Kidney epithelial cell (primary cell): Measurements from ENCODE around the gene RASGRP4. TPM values are rescaled to one million over a fixed set of nuclear protein-coding genes. Genes with fewer than 3 reads are reported as not detected.
"Not testable (repeated sequence)": the region's sequence is repeated elsewhere in the genome, so short reads cannot be mapped to it uniquely, and the experiment has no call there.

ENCODE experiments used
- DNase-seq: peaks from one replicate; pipeline ENCODE4 v3.0.0-alpha.2; 2010; ENCODE audit warnings: low read depth
- H3K27me3 ChIP-seq: 2 replicates; pipeline ENCODE4 v1.6.0; 2011; ENCODE audit warnings: low read length; ENCODE audit not compliant: control insufficient read depth, insufficient read depth
- H3K36me3 ChIP-seq: 2 replicates; pipeline ENCODE4 v1.5.1; 2011; ENCODE audit warnings: low read length; ENCODE audit not compliant: control insufficient read depth, insufficient read depth
- H3K4me3 ChIP-seq: 2 replicates; pipeline ENCODE4 v1.5.1; 2011; ENCODE audit warnings: low read depth, mild to moderate bottlenecking, control low read depth, low read length
- total RNA-seq: library from RNA; depleted of rRNA; stranded (reverse); fragments of >200 nt; gene quantifications from 2 replicates; pipeline ENCODE4 v1.2.3, GENCODE V29; 2015
- TF ChIP-seq, protein P1 (sequence below): IDR thresholded peaks from 2 replicates; pipeline ENCODE4 v1.5.1; 2011; ENCODE audit warnings: mild to moderate bottlenecking, moderate library complexity, low read length, control low read depth, inconsistent platforms; ENCODE audit not compliant: insufficient read depth, poor library complexity, severe bottlenecking

Gene RASGRP4, protein sequence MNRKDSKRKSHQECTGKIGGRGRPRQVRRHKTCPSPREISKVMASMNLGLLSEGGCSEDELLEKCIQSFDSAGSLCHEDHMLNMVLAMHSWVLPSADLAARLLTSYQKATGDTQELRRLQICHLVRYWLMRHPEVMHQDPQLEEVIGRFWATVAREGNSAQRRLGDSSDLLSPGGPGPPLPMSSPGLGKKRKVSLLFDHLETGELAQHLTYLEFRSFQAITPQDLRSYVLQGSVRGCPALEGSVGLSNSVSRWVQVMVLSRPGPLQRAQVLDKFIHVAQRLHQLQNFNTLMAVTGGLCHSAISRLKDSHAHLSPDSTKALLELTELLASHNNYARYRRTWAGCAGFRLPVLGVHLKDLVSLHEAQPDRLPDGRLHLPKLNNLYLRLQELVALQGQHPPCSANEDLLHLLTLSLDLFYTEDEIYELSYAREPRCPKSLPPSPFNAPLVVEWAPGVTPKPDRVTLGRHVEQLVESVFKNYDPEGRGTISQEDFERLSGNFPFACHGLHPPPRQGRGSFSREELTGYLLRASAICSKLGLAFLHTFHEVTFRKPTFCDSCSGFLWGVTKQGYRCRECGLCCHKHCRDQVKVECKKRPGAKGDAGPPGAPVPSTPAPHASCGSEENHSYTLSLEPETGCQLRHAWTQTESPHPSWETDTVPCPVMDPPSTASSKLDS
- total RNA-seq: not detected in 2 replicates

DNA sequence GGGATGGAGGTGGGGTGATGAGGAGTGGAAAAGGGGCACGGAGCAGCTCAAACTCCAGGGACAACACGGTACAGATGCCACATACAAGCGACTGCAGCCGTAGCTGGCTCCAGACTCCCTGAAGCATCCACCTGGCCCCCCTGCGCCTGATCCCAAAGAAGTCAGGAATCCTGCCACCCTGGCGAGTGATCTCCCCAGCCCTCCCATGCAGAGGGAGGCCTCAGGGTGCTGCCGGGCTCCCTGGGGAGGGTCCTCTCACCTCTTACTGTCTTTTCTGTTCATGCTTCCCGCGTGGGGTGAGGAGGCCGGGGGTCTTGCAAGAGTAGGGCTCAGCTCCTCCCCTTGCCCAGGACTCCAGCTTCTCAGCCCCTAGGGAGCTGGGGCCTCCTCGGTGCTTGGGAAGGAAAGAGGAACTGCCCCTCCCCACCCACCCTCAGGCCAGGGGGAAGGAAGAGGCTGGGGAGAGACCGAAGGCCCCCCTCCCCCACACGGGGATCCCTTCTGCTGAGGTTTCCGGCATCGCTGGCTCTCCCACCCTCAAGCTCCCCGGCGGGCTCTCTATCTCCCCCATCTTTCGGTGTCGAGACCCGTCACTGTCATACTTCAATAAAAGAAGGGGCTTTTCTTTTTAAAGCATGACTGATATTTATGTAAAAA is at the start of gene RASGRP4:
RASGRP4 (minus strand) TSS at position 410 of the 657 bp plus-strand sequence; CDS start at position 282, 128 bp downstream.
- H3K4me3 ChIP-seq: no peak within 1 kb of the TSS
- H3K27me3 ChIP-seq: peaks cover 11% of the 10 kb centered on the region
- no peak for DNase-seq
- TF ChIP-seq, protein P1, sequence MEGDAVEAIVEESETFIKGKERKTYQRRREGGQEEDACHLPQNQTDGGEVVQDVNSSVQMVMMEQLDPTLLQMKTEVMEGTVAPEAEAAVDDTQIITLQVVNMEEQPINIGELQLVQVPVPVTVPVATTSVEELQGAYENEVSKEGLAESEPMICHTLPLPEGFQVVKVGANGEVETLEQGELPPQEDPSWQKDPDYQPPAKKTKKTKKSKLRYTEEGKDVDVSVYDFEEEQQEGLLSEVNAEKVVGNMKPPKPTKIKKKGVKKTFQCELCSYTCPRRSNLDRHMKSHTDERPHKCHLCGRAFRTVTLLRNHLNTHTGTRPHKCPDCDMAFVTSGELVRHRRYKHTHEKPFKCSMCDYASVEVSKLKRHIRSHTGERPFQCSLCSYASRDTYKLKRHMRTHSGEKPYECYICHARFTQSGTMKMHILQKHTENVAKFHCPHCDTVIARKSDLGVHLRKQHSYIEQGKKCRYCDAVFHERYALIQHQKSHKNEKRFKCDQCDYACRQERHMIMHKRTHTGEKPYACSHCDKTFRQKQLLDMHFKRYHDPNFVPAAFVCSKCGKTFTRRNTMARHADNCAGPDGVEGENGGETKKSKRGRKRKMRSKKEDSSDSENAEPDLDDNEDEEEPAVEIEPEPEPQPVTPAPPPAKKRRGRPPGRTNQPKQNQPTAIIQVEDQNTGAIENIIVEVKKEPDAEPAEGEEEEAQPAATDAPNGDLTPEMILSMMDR: no peak
- H3K36me3 ChIP-seq: no peaks in the 10 kb centered on the region

DNA sequence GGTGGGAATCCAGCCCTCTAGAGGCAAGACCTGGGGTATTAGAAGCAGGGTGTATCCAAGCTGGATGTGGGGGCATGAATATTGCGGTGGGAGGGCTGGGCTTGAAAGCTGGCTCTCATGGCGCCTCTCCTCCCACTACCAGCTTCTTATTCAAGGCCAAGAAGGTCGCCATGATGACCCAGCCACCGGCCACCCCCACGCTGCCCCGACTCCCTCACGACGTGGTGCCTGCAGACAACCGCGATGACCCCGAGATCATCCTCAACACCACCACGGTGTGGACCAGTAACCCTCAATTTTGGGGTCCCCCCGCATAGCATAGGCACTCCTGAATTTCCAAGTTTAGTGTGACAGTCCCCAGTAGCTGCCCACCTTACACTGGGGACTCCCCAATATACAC is 49.2 kb upstream of the RASGRP4 start:
- Histone ChIP-seq H3K27me3 (no peaks in the 10 kb centered on the region), H3K36me3 (no peaks in the 10 kb centered on the region), H3K4me3 (no peak overlapping the region)
- TF ChIP-seq, protein P1: no peak
- no peak for DNase-seq

DNA sequence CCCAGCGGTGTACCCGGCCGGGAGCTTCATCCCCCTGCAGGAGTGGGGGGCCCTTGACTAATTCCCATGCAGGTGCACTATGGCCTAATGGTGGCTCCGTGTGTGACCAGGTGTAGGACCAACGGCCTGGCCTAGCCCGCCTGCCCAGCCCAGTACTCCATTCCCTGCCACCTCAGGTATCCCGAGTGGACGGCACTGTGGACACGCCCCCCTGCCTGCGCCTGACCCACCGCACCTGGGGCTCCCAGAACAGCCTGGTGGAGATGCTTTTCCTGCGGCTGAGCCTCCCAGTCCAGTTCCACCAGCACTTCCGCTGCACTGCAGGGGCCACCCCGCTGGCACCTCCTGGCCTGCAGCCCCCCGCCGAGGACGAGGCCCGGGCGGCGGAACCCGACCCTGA is 47.2 kb upstream of the RASGRP4 start:
- H3K4me3 ChIP-seq: no peak overlapping the region
- TF ChIP-seq, protein P1: no peak
- no peak for DNase-seq
- no peaks in the 10 kb centered on the region for H3K27me3 ChIP-seq
- no peaks in the 10 kb centered on the region for H3K36me3 ChIP-seq

DNA sequence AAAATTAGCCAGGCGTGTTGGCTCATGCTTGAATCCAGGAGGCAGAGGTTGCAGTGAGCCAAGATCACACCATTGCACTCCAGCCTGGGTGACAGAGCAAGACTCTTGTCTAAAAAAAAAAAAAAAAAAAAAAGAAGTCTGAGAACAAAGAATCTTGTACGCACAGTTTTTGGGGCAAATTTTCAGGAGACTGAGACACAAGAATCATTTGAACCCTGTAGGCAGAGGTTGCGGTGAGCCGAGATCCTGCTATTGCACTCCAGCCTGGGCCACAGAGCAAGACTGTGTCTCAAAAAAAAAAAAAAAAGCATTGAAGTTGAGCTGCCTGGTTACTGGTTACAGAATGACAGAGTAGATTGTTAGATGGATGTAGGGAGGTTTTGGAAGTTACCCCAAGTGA is 46.7 kb upstream of the RASGRP4 start:
- H3K27me3 ChIP-seq, H3K4me3 ChIP-seq, H3K36me3 ChIP-seq, DNase-seq: not testable (repeated sequence)

DNA sequence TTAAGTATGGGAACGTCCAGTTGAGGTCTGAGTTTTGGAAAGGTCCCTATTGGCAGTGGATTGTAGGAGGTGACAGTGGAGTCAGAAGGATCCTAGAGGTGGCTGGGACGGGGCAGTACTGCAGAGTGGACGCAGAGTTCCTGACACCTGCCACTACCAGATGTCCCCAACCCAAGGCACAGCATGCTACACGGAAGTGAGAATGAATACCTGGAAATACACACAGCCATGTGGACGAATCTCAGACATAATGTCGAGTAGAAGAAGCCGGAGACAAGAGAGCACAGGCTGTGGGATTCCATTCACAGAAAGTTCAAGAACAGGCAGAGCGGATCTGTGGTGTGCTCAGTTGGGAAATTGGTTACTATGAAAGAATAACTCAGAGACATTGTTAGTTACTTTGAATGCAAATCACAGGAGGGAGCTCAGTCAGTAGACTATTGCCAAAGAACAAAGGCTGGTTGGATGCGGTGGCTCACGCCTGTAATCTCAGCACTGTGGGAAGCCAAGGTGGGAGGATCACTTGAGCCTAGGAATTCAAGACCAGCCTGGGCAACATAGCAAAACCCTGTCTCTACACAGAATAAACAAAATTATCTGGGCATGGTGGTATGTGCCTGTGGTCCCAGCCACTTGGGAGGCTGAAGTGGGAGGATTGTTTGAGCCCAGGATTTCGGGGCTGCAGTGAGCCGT is 44.9 kb upstream of the RASGRP4 start:
- H3K36me3 ChIP-seq: no peaks in the 10 kb centered on the region
- H3K4me3 ChIP-seq: no peak overlapping the region
- no peaks in the 10 kb centered on the region for H3K27me3 ChIP-seq
- no peak for DNase-seq
- TF ChIP-seq, protein P1: no peak

DNA sequence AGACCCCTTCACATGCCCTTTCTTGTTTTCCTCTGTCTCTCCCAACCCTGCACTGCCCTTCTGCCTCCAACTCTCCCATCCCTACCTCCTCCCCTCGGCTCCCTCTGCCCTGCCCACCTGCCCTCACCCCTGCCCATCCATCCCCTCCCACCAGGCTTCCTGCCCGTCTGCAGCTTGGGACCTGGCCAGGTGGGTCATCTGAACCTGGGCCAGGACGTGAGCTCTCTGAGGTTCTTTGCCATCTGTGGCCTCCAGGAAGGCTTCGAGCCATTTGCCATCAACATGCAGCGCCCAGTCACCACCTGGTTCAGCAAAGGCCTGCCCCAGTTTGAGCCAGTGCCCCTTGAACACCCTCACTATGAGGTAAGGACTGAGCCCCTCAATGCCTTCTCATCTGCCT is 43.1 kb upstream of the RASGRP4 start:
- Histone ChIP-seq H3K4me3 (no peak overlapping the region), H3K27me3 (no peaks in the 10 kb centered on the region), H3K36me3 (no peaks in the 10 kb centered on the region)
- TF ChIP-seq, protein P1: no peak
- DNase-seq: no peak
